Neuronal stem cell (in vitro differentiated cells): ENCODE measurements around the gene IL2RG.

Experiments
- DNase-seq: peaks from one replicate; pipeline ENCODE4 v3.0.0-alpha.2; 2013; ENCODE audit warnings: low spot score
- H2AFZ ChIP-seq: one replicate; pipeline ENCODE4 v1.6.1; 2013; ENCODE audit warnings: mild to moderate bottlenecking, low read length, inconsistent platforms
- H2AK5ac ChIP-seq: 2 replicates; pipeline ENCODE4 v1.6.1; 2013; ENCODE audit warnings: low read depth, mild to moderate bottlenecking, inconsistent platforms, low read length, moderate library complexity, mixed read lengths
- H2BK120ac ChIP-seq: 2 replicates; pipeline ENCODE4 v1.6.1; 2013; ENCODE audit warnings: low read depth, mild to moderate bottlenecking, inconsistent platforms, low read length, moderate library complexity, mixed read lengths
- H2BK12ac ChIP-seq: one replicate; pipeline ENCODE4 v1.6.1; 2013; ENCODE audit warnings: low read length, inconsistent platforms
- H2BK15ac ChIP-seq: 2 replicates; pipeline ENCODE4 v1.6.1; 2013; ENCODE audit warnings: mild to moderate bottlenecking, low read length, inconsistent platforms, mixed read lengths
- H2BK5ac ChIP-seq: one replicate; pipeline ENCODE4 v1.6.1; 2013; ENCODE audit warnings: inconsistent platforms, mild to moderate bottlenecking, low read length, moderate library complexity
- H3K14ac ChIP-seq: one replicate; pipeline ENCODE4 v1.6.1; 2013; ENCODE audit warnings: low read length, inconsistent platforms
- H3K18ac ChIP-seq: 2 replicates; pipeline ENCODE4 v1.6.1; 2013; ENCODE audit warnings: low read length, inconsistent platforms
- H3K23ac ChIP-seq: 2 replicates; pipeline ENCODE4 v1.6.1; 2013; ENCODE audit warnings: low read depth, mild to moderate bottlenecking, mixed read lengths, low read length, inconsistent platforms; ENCODE audit not compliant: poor library complexity
- H3K27ac ChIP-seq: replicated peaks from 3 replicates; pipeline ENCODE4 v1.5.1; 2013; ENCODE audit warnings: low read length, inconsistent platforms
- H3K27me3 ChIP-seq, 3 experiments: 2 replicates each; pipeline ENCODE4 v1.6.1; 2013; ENCODE audit warnings: low read length in 3 of 3, mild to moderate bottlenecking in 2 of 3, inconsistent platforms in 1 of 3, low read depth in 1 of 3, mixed read lengths in 1 of 3, moderate library complexity in 1 of 3; ENCODE audit not compliant: control insufficient read depth in 3 of 3, insufficient read depth in 3 of 3
- H3K36me3 ChIP-seq, 2 donors: replicated peaks in 1 of 2; 2 replicates each; pipeline ENCODE4 v1.6.1; 2013; ENCODE audit warnings: low read length in 2 of 2; ENCODE audit not compliant: control insufficient read depth in 2 of 2, insufficient read depth in 2 of 2
- H3K4ac ChIP-seq: 2 replicates; pipeline ENCODE4 v1.6.1; 2013; ENCODE audit warnings: inconsistent platforms, mild to moderate bottlenecking, low read length, moderate library complexity
- H3K4me1 ChIP-seq, 2 donors: 1 replicate in 1 of 2; 2 replicates in 1 of 2; pipeline ENCODE4 v1.6.1; 2013; ENCODE audit warnings: low read length in 2 of 2, low read depth in 1 of 2; ENCODE audit not compliant: control insufficient read depth in 2 of 2, insufficient read depth in 1 of 2
- H3K4me2 ChIP-seq: one replicate; pipeline ENCODE4 v1.6.1; 2013; ENCODE audit warnings: mild to moderate bottlenecking, low read length, inconsistent platforms; ENCODE audit not compliant: insufficient read depth, poor library complexity, severe bottlenecking
- H3K4me3 ChIP-seq, 2 donors: 2 replicates each; pipeline ENCODE4 v1.5.1; 2013; ENCODE audit warnings: low read length in 2 of 2, mild to moderate bottlenecking in 2 of 2, inconsistent platforms in 1 of 2, moderate library complexity in 1 of 2
- H3K79me1 ChIP-seq: one replicate; pipeline ENCODE4 v1.6.1; 2013; ENCODE audit warnings: low read depth, mild to moderate bottlenecking, inconsistent platforms, low read length, moderate library complexity
- H3K9ac ChIP-seq: one replicate; pipeline ENCODE4 v1.6.1; 2013; ENCODE audit warnings: mild to moderate bottlenecking, low read depth, low read length, inconsistent platforms; ENCODE audit not compliant: poor library complexity
- H3K9me3 ChIP-seq, 2 donors: replicated peaks in 1 of 2; 2 replicates each; pipeline versions ENCODE3 to v1.6.1; 2013; ENCODE audit warnings: low read length in 2 of 2, mild to moderate bottlenecking in 2 of 2, inconsistent platforms in 1 of 2, low read depth in 1 of 2, mixed read lengths in 1 of 2, moderate library complexity in 1 of 2; ENCODE audit not compliant: control insufficient read depth in 2 of 2, insufficient read depth in 1 of 2
- H4K8ac ChIP-seq: one replicate; pipeline ENCODE4 v1.6.1; 2013; ENCODE audit warnings: low read depth, mild to moderate bottlenecking, inconsistent platforms, low read length, moderate library complexity
- H4K91ac ChIP-seq: one replicate; pipeline ENCODE4 v1.6.1; 2013; ENCODE audit warnings: low read length, low read depth, mild to moderate bottlenecking, inconsistent platforms; ENCODE audit not compliant: poor library complexity
- WGBS, 2 donors: extraction: QIAGEN DNeasy Blood & Tissue Kit; methylation state at CpG; one replicate each; pipeline ENCODE4 v1.1.7; 2013; ENCODE audit warnings: missing lambda C conversion rate in 2 of 2, mixed read lengths in 1 of 2; ENCODE audit not compliant: insufficient read length in 2 of 2, insufficient replicate concordance in 1 of 2; ENCODE audit errors: extremely low coverage in 2 of 2; 5-methylcytosine and 5-hydroxymethylcytosine counted together

Gene IL2RG

GRCh38 chrX:71147496-71148277, 36.3 kb upstream of the IL2RG start:
- Histone ChIP-seq H3K18ac (peak overlapping the region; percentile 57), H4K91ac (no peak overlapping the region), H2BK15ac (no peak overlapping the region), H3K9ac (no peak overlapping the region), H3K79me1 (peaks cover 9% of the 10 kb centered on the region), H3K9me3 (no peaks in the 10 kb centered on the region), H2BK120ac (no peak overlapping the region), H4K8ac (no peak overlapping the region), H3K4ac (no peak overlapping the region), H3K36me3 (peaks cover 0 to 10% of the 10 kb centered on the region in 2 donors), H3K27me3 (no peaks in the 10 kb centered on the region), H3K4me3 (no peak overlapping the region), H2AK5ac (peak overlapping the region; percentile 75), H3K4me1 (peaks cover 8 to 13% of the 10 kb centered on the region in 2 donors), H2BK12ac (peak overlapping the region; percentile 22), H3K4me2 (peak overlapping the region; percentile 23), H3K14ac (no peak overlapping the region), H3K23ac (no peak overlapping the region), H3K27ac (no peak overlapping the region), H2AFZ (no peak overlapping the region), H2BK5ac (no peak overlapping the region)
- DNase-seq, result no peak
- WGBS, 2 donors, result no CpG with 5 or more reads among the region's 28 CpGs

GRCh38 chrX:71144651-71145050, 33.3 kb upstream of the IL2RG start, which contains the start of gene NLGN3:
Gene NLGN3, plus strand, starts transcription at chrX:71144841. Its CDS starts 2,909 bp downstream, at chrX:71147750.
- peak within 1 kb of the TSS; percentile 75 for H3K4me2 ChIP-seq
- H3K14ac ChIP-seq, result no peak within 1 kb of the TSS
- peaks cover 2 to 30% of the 10 kb centered on the region in 2 donors for H3K36me3 ChIP-seq
- no peak within 1 kb of the TSS for H4K91ac ChIP-seq
- no peaks in the 10 kb centered on the region for H3K9me3 ChIP-seq
- H3K4ac ChIP-seq, result no peak within 1 kb of the TSS
- H2AFZ ChIP-seq, result peak within 1 kb of the TSS; percentile 73
- H4K8ac ChIP-seq, result no peak within 1 kb of the TSS
- H3K4me3 ChIP-seq, result peak within 1 kb of the TSS; percentile 48 to 91
- peaks cover 8 to 13% of the 10 kb centered on the region in 2 donors for H3K4me1 ChIP-seq
- no peak within 1 kb of the TSS for H2BK15ac ChIP-seq
- WGBS, 2 donors, result no CpG with 5 or more reads among the region's 28 CpGs
- peak within 1 kb of the TSS; percentile 66 for H3K27ac ChIP-seq
- peak within 1 kb of the TSS; percentile 75 for H2AK5ac ChIP-seq
- no peak within 1 kb of the TSS for H3K23ac ChIP-seq
- H2BK120ac ChIP-seq, result no peak within 1 kb of the TSS
- H2BK5ac ChIP-seq, result peak within 1 kb of the TSS; percentile 39
- H3K27me3 ChIP-seq, result no peaks in the 10 kb centered on the region
- peak within 1 kb of the TSS; percentile 85 for H3K18ac ChIP-seq
- H3K79me1 ChIP-seq, result peaks cover 9% of the 10 kb centered on the region
- no peak within 1 kb of the TSS for H2BK12ac ChIP-seq
- no peak for DNase-seq
- peak within 1 kb of the TSS; percentile 0 for H3K9ac ChIP-seq

GRCh38 chrX:71143508-71143907, 32.1 kb upstream of the IL2RG start:
- Histone ChIP-seq H2BK15ac (no peak overlapping the region), H3K9me3 (no peaks in the 10 kb centered on the region), H2AK5ac (no peak overlapping the region), H2AFZ (no peak overlapping the region), H3K4me3 (no peak overlapping the region), H4K8ac (no peak overlapping the region), H3K79me1 (peaks cover 8% of the 10 kb centered on the region), H3K4me2 (no peak overlapping the region), H3K23ac (no peak overlapping the region), H3K18ac (no peak overlapping the region), H2BK5ac (no peak overlapping the region), H3K14ac (no peak overlapping the region), H4K91ac (no peak overlapping the region), H3K36me3 (peaks cover 8 to 40% of the 10 kb centered on the region in 2 donors), H3K4ac (no peak overlapping the region), H3K9ac (no peak overlapping the region), H2BK120ac (no peak overlapping the region), H3K27me3 (no peaks in the 10 kb centered on the region), H3K27ac (no peak overlapping the region), H3K4me1 (peaks cover 8 to 13% of the 10 kb centered on the region in 2 donors), H2BK12ac (no peak overlapping the region)
- WGBS, 2 donors, result no CpG with 5 or more reads among the region's 6 CpGs
- no peak for DNase-seq

GRCh38 chrX:71140440-71140839, 29.1 kb upstream of the IL2RG start:
- Histone ChIP-seq H2AK5ac (no peak overlapping the region), H3K79me1 (no peaks in the 10 kb centered on the region), H3K36me3 (peaks cover 22 to 71% of the 10 kb centered on the region in 2 donors), H4K8ac (no peak overlapping the region), H3K27ac (no peak overlapping the region), H2BK120ac (no peak overlapping the region), H3K27me3 (no peaks in the 10 kb centered on the region), H2BK15ac (no peak overlapping the region), H2BK5ac (no peak overlapping the region), H3K4me1 (peaks cover 1 to 2% of the 10 kb centered on the region in 2 donors), H3K18ac (no peak overlapping the region), H3K23ac (no peak overlapping the region), H2BK12ac (no peak overlapping the region), H4K91ac (no peak overlapping the region), H3K14ac (no peak overlapping the region), H2AFZ (no peak overlapping the region), H3K9ac (no peak overlapping the region), H3K4me3 (no peak overlapping the region), H3K9me3 (no peaks in the 10 kb centered on the region), H3K4me2 (no peak overlapping the region), H3K4ac (no peak overlapping the region)
- no CpG with 5 or more reads among the region's 6 CpGs for WGBS, 2 donors
- DNase-seq, result no peak
